Measurements from ENCODE around the gene CHRDL2. TPM values are rescaled to one million over a fixed set of nuclear protein-coding genes. Genes with fewer than 3 reads are reported as not detected.

CHRDL2 gene
- polyA plus RNA-seq, 1 of the 3 experiments (the other 2 are of a cell fraction), result not detected

- H3K9ac ChIP-seq, result no peak overlapping the region
- no peak overlapping the region for H3K27ac ChIP-seq (ENCODE audit: low read depth in 2 of 2, low read length in 1 of 2)
- H3K4me2 ChIP-seq, result no peak overlapping the region
- WGBS (ENCODE audit: low lambda C conversion rate), result 100% methylated on average over 2 of the region's 3 CpGs
- DNase-seq, result no peak
- no peaks in the 10 kb centered on the region for H3K9me3 ChIP-seq
- no peaks in the 10 kb centered on the region for H4K20me1 ChIP-seq (ENCODE audit: insufficient read depth)
- TF ChIP-seq TEAD4 (IDR thresholded peaks at IDR 0.05; ENCODE audit: borderline replicate concordance, insufficient read depth) (no peak), YY1 (IDR thresholded peaks at IDR 0.05; ENCODE audit: low read depth) (no peak), EP300 (IDR thresholded peaks at IDR 0.05; ENCODE audit: borderline replicate concordance in 1 of 2, low read depth in 1 of 2, low read length in 1 of 2) (no peak), MAX (IDR thresholded peaks at IDR 0.05; ENCODE audit: low read depth) (no peak), ZBTB33 (IDR thresholded peaks at IDR 0.05; ENCODE audit: borderline replicate concordance, low read depth) (no peak), RXRA (IDR thresholded peaks at IDR 0.05; ENCODE audit: borderline replicate concordance, low read depth) (no peak), MEF2A (IDR thresholded peaks at IDR 0.05; ENCODE audit: borderline replicate concordance, low read depth) (no peak), SMC3 (IDR thresholded peaks at IDR 0.05; ENCODE audit: low read depth, low read length) (no peak), RFX5 (IDR thresholded peaks at IDR 0.05; ENCODE audit: low read length) (no peak), FOSL2 (IDR thresholded peaks at IDR 0.05; ENCODE audit: borderline replicate concordance, low read depth) (no peak), POLR2AphosphoS5 (IDR thresholded peaks at IDR 0.05; ENCODE audit: low read depth, low read length) (no peak), FOXM1 (IDR thresholded peaks at IDR 0.05; ENCODE audit: low read depth) (no peak), JUND (IDR thresholded peaks at IDR 0.05) (no peak), CHD2 (IDR thresholded peaks at IDR 0.05; ENCODE audit: low read length, partially characterized antibody) (no peak)
- TF ChIP-seq, protein P1, sequence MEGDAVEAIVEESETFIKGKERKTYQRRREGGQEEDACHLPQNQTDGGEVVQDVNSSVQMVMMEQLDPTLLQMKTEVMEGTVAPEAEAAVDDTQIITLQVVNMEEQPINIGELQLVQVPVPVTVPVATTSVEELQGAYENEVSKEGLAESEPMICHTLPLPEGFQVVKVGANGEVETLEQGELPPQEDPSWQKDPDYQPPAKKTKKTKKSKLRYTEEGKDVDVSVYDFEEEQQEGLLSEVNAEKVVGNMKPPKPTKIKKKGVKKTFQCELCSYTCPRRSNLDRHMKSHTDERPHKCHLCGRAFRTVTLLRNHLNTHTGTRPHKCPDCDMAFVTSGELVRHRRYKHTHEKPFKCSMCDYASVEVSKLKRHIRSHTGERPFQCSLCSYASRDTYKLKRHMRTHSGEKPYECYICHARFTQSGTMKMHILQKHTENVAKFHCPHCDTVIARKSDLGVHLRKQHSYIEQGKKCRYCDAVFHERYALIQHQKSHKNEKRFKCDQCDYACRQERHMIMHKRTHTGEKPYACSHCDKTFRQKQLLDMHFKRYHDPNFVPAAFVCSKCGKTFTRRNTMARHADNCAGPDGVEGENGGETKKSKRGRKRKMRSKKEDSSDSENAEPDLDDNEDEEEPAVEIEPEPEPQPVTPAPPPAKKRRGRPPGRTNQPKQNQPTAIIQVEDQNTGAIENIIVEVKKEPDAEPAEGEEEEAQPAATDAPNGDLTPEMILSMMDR (IDR thresholded peaks at IDR 0.05), result no peak
- TF ChIP-seq, protein P2, sequence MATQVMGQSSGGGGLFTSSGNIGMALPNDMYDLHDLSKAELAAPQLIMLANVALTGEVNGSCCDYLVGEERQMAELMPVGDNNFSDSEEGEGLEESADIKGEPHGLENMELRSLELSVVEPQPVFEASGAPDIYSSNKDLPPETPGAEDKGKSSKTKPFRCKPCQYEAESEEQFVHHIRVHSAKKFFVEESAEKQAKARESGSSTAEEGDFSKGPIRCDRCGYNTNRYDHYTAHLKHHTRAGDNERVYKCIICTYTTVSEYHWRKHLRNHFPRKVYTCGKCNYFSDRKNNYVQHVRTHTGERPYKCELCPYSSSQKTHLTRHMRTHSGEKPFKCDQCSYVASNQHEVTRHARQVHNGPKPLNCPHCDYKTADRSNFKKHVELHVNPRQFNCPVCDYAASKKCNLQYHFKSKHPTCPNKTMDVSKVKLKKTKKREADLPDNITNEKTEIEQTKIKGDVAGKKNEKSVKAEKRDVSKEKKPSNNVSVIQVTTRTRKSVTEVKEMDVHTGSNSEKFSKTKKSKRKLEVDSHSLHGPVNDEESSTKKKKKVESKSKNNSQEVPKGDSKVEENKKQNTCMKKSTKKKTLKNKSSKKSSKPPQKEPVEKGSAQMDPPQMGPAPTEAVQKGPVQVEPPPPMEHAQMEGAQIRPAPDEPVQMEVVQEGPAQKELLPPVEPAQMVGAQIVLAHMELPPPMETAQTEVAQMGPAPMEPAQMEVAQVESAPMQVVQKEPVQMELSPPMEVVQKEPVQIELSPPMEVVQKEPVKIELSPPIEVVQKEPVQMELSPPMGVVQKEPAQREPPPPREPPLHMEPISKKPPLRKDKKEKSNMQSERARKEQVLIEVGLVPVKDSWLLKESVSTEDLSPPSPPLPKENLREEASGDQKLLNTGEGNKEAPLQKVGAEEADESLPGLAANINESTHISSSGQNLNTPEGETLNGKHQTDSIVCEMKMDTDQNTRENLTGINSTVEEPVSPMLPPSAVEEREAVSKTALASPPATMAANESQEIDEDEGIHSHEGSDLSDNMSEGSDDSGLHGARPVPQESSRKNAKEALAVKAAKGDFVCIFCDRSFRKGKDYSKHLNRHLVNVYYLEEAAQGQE (IDR thresholded peaks at IDR 0.05; ENCODE audit: low read depth, low read length), result no peak
- TF ChIP-seq, protein P3, sequence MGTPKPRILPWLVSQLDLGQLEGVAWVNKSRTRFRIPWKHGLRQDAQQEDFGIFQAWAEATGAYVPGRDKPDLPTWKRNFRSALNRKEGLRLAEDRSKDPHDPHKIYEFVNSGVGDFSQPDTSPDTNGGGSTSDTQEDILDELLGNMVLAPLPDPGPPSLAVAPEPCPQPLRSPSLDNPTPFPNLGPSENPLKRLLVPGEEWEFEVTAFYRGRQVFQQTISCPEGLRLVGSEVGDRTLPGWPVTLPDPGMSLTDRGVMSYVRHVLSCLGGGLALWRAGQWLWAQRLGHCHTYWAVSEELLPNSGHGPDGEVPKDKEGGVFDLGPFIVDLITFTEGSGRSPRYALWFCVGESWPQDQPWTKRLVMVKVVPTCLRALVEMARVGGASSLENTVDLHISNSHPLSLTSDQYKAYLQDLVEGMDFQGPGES (IDR thresholded peaks at IDR 0.05; ENCODE audit: low read depth, low read length), result no peak
- no peaks in the 10 kb centered on the region for H3K9me2 ChIP-seq
- POLR2A ChIA-PET, result no interaction called here
- H3K4me3 ChIP-seq (ENCODE audit: low read depth in 2 of 2, low read length in 1 of 2), result no peak overlapping the region
- H3F3A ChIP-seq (replicated peaks; ENCODE audit: insufficient read depth), result no peaks in the 10 kb centered on the region
- no peak overlapping the region for H2AFZ ChIP-seq (ENCODE audit: low read depth)
- H3K79me2 ChIP-seq (ENCODE audit: insufficient read depth), result no peaks in the 10 kb centered on the region
- H3K4me1 ChIP-seq (ENCODE audit: control insufficient read depth in 1 of 2, insufficient read depth in 2 of 2, low read depth in 1 of 2, low read length in 1 of 2), result peaks cover 9 to 19% of the 10 kb centered on the region in 2 experiments; a peak in 3 of 4 replicates
- CTCF ChIA-PET, result interaction anchor here (1.3 to 15.6 kb wide), 3 partner anchors 19 to 316 kb away, joined by 3 to 243 read pairs (median 10); no protein-coding TSS in a partner anchor
- no peaks in the 10 kb centered on the region for H3K36me3 ChIP-seq (replicated peaks in 1 of 2; ENCODE audit: control insufficient read depth in 1 of 2, insufficient read depth in 2 of 2, low read length in 1 of 2)
- H3K27me3 ChIP-seq (ENCODE audit: insufficient read depth), result no peaks in the 10 kb centered on the region
Measured at GRCh38 chr11:74707182-74707581, 24.0 kb downstream of the CHRDL2 start.
